HPDE6-E6E7 (cell line): ENCODE results near the gene INO80D.
"Not testable (repeated sequence)": the region's sequence is repeated elsewhere in the genome, so short reads cannot be mapped to it uniquely, and the experiment has no call there.

ENCODE experiments used
- DNase-seq: peaks from one replicate; pipeline ENCODE4 v3.0.0; 2011; ENCODE audit warnings: missing footprints; ENCODE audit errors: extremely low spot score

Gene INO80D, protein sequence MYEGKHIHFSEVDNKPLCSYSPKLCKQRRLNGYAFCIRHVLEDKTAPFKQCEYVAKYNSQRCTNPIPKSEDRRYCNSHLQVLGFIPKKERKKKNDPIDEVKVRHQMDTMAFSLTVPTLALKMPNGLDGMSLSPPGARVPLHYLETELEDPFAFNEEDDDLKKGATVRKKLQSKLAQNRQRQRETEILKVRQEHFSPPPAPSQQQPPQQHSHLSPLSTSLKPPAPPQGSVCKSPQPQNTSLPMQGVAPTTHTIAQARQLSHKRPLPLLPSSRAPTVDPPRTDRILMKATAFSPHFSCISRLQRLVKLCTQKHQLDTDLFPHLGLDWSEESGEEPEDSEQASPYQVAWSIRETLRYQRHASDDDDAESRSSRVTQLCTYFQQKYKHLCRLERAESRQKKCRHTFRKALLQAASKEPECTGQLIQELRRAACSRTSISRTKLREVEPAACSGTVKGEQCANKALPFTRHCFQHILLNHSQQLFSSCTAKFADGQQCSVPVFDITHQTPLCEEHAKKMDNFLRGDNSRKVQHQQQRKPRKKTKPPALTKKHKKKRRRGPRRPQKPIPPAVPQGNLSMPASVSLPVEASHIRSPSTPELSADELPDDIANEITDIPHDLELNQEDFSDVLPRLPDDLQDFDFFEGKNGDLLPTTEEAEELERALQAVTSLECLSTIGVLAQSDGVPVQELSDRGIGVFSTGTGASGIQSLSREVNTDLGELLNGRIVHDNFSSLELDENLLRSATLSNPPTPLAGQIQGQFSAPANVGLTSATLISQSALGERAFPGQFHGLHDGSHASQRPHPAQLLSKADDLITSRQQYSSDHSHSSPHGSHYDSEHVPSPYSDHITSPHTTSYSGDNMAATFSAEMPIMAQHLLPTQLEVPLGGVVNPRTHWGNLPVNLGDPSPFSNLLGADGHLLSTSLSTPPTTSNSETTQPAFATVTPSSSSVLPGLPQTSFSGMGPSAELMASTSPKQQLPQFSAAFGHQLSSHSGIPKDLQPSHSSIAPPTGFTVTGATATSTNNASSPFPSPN

DNA sequence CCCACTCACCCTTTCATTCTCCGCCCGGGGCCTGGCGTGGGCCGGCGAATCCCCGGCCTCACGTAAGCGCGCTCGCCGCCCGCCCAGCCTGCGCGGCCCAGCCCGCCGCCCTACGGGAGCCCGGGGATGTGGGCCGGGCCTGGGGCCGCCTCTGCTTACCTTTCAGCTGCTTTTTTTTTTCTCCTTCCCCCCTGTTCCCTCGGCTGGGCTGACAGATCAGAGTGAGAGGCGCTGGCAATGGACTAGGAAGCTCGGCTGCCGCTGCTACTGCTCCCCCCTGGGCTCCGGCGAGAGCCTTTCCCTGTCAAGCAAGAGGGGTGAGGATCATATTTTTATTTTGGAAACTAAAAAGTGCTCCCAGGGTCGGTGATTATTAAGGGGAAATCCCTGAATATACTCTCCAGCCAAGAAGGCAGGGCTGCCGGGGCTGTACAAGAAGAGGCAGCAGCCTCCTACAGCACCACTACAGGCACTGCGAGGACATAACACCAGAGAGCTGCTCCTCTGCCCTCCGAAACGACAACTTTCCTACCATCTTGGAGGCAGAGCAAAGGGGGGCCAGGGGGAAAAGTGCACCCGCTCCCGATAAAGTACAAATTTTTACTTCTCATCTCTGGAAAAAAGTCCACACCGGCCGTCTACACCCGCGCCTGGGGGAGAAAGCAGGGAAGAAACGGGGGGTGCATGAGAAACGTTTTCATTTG is at the start of gene INO80D:
Gene INO80D (minus strand): TSS at position 433 of the 704 bp plus-strand sequence. CDS start 23,158 bp downstream, outside the sequence.
- DNase-seq, result peak; percentile 81

DNA sequence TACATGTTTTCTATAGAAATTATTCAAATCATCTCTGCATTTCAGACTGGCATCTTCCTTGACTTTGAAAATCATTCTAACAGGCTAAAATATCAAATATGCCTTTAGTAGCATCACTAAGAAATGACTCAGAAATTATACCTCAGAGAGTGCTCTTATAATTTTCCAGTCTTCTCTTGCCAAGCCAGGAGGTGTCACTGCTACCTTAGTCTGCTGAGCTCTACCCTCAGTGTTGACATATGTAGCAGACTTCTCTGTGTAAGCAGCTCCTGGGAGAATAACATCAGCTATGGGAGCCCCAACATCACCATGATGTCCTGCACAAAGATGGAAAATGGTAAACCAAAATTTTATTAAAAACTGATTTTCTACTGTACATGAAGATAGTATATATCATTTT is 41.7 kb upstream of the INO80D start:
- no peak for DNase-seq

DNA sequence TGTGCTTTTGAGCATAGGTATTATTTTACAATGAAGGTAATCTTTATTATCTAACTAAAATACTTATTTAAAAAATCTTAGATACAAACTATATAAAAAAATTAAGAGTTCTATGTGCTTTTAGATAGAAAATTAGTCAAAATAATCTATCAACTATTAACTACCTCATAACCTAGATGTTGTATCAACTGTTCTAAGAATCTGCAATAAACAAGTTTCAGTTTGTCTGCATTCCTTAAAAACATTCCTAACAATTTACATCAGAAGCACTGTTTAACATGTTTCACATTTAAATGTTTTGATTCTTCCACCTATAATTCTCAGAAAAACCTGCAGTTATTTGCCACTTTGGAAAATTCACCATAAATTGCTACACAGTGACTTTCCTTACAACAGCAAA is 39.9 kb upstream of the INO80D start:
- DNase-seq, result no peak

DNA sequence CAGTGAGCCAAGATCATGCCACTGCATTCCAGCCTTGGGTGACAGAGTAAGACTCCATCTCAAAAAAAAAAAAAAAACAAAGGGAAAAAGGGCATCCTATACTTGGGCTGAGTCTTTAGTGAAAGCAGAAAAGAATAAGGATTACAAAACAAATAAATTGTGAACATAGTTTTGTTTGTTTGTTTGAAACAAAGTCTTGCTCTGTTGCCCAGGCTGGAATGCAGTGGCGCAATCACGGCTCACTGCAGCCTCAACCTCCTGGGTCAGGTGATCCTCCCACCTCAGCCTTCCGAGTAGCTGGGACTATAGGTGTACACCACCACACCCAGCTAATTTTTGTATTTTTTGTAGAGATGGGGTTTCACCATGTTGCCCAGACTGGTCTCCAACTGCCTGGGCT is 36.6 kb upstream of the INO80D start:
- DNase-seq, result not testable (repeated sequence)

DNA sequence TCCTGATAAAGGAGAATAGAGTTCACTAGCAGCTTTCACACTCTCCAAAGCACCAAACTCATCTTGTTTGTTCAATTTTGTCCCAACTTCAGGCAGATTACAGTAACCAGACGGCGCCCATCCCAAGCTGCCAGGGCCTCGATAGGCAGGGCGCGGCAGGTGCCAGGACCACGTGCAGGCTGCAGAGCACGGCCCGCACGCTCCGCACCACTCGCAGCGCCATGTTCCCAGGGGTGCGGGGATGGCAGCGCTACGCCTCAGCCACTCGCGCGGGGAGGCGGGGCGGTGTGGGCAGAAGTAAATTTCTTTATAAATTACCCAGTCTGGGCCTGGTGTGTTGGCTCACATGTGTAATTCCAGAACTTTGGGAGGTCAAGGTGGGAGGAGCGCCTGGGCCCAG is 30.3 kb upstream of the INO80D start:
- DNase-seq, result no peak

DNA sequence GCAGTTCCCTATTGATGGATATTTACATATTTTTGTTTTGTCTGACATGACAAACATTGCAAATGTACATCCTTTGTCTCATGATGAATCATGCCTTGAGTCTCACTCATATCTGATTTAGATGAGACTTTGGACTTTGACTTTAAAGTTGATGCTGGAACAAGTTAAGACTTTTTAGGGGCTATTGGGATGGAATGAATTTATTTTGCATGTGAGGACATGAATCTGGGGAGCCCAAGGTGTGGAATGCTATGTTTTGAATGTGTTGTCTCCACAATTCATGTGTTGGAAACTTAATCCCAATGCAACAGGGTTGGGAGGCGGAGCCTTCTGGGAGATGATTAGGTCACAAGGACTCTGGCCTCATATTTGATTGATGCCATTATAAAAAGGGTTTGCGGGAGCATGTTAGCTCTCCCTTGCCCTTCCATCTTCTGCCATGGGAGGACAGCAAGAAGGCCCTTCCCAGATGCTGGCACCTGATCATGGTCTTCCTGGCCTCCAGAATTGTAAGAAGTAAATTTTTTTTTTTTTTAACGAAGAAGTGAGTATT is 29.1 kb upstream of the INO80D start:
- DNase-seq, result no peak

DNA sequence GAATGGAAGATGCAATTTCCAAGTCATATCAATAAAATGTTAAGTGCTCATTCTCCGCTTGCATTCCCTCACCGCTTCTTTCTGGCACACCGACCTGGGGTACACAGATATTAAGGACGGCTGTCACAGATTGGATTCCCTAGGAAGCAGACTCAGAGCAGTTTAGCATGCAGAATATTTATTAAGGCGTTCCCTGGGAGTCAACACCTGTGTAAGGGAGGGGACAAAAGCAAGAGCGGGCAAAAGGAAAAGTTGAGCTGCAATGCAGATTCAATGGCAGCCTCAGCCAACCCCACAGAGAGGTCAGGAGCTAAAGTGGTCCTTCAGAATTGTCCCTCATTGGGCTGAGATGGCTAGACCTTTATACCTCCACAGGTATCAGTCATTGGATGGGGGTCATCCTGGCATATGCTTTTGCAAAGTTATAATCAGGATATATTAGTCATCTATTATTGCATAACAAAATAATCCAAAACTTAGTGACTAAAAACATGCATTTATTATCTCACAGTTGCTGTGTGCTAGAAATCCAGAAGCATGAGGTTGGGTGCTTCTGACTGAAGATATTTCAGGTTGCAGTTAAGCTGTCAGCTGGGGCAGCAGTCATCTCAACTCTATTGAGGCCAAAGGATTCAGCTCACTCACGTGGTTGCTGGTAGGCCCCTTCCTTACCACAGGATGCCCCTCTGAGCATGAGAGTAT is 27.0 kb upstream of the INO80D start:
- DNase-seq, result no peak

DNA sequence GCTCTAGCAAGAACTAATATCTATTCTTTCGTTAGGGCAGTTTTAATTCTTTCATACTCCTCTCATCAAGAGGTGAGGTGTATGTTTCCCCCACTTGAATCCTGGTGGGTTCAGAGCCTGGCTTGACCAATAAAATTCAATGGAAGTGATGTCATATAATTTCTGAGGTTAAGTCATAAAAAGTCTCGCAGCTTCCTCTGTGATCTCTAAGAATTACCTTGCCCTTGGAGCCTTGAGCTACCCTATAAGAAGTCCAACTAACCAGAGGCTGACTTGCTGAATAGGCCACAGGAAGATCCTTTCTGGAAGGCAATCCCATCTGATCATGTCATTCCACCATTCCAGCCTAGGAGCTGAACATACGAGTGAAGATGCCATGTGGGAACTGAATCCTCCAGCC is 26.1 kb upstream of the INO80D start:
- no peak for DNase-seq

DNA sequence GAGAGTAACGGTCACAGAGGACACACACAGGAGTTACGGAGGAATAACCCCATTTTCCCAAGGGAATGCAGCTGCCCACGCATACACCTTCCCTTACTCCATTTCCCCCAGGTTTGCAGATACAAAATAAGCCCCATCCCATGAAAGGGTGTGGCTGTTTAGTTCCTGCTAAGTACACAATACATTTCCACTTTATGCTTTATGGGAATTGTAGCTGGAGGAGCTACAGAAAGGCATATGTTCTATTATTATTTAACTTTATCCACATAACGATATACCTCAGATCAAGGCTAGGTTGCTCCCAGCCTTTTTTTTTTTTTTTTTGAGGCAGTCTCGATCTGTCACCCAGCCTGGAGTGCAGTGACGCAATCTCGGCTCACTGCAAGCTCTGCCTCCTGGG is 22.7 kb upstream of the INO80D start:
- no peak for DNase-seq

DNA sequence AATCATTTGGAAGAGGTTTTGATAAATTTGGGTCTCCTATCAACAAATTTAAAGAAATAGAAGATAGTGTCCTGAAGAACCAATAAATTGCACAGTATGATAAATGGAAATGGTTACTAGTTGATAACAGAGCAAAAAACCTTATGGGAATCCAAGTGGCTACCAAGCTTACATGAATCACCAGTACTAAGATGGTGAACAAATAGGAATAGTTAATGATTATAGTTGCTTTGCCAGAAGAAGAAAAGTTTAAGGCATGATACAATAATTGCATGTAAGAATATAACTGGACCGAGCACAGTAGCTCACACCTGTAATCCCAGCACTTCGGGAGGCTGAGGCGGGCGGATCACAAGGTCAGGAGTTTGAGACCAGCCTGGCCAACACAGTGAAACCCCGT is 19.6 kb upstream of the INO80D start:
- DNase-seq, result no peak

DNA sequence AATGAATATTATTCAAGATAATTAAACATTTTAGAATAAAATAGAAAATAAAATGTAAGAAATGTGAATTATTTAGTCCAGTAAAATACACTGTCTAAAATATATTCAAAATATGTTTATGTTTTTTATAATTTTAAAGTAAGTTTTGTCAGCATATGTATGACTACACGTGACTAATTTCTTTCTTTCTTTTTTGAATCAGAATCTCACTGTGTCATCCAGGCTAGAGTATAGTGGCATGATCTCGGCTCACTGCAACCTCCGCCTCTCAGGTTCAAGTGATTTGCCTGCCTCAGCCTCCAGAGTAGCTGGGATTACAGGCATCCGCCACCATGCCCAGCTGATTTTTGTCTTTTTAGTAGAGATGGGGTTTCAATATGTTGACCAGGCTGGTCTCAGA is 19.1 kb upstream of the INO80D start:
- DNase-seq, result no peak

DNA sequence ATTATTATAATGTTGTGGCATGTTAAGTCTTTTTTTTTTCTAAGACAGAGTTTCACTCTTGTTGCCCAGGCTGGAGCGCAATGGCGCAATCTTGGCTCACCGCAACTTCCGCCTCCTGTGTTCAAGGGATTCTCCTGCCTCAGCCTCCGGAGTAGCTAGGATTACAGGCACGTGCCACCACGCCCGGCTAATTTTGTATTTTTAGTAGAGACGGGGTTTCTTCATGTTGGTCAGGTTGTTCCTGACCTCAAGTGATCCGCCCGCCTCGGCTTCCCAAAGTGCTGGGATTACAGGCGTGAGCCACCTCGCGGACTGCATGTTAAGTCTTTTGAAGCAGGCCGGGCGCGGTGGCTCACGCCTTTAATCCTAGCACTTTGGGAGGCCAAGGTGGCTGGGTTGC is 12.9 kb upstream of the INO80D start:
- DNase-seq, result not testable (repeated sequence)

DNA sequence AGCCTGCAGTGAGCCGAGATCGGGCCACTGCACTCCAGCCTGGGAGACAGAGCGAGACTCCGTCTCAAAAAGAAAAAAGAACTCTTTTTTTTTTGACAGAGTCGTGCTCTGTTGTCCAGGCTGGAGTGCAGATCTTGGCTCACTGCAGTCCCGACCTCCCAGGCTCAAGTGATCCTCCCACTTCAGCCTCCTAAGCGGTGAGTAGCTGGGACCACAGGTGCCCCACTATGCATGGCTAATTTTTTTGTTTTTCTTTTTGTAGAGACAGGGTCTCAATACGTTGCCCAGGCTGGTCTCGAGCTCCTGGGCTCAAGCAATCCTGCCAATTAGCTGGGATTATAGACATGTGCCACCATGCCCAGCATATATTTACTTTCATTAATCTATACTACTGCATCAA is 12.5 kb upstream of the INO80D start:
- no peak for DNase-seq

DNA sequence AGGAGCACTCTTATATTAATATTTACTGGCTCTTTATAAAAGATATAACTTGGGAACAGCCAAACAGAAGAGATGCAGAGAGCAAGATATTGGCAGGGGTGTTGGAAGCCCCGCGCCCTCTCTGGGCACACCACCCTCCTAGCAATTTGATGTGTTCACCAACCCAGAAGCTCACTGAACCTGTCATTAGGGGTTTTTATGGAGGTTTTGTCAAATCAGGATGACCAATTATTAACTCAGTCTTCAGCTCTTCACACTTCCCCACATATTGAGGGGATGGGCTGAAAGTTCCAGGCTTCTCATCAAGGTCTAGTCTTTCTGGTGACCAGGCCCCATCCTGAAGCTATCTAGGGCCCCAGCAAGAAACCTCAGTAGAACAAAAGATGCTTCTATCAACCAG is 10.9 kb upstream of the INO80D start:
- DNase-seq, result no peak

DNA sequence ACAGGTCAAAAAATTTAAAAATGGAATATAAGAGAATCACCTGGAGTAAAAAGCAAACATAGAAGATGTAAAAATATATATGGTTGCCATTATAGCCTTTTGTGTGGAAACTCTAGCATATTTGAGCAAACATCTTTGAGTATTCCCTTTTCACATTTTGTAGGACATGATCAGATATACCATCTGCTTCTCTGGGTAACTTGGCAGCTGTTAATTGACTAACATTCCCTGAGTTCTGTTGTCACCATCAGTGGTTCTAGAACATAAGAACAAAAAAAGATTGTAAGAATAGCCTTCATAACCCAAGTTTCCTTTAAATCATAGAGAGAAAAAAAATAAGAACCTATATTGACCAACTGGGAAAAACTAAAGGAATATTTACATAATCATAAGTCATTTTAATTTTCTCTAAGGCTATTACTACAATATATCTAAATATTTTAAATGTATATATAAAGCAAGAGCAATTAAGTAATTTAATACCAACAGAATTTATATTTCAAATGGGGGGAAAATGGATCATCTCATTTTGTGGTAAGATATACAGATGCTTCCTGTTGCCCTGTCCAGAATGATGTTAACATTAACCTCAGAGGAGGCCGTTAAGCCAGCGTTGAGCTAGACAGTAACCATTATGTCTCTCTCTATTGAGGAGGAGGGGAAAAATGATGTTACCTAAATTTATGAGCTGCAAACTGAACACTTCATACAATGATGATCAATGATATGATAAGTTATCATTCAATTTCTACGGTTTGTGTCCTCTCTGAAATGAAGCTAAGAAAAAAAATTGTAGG is 9.8 kb upstream of the INO80D start:
- DNase-seq, result no peak

DNA sequence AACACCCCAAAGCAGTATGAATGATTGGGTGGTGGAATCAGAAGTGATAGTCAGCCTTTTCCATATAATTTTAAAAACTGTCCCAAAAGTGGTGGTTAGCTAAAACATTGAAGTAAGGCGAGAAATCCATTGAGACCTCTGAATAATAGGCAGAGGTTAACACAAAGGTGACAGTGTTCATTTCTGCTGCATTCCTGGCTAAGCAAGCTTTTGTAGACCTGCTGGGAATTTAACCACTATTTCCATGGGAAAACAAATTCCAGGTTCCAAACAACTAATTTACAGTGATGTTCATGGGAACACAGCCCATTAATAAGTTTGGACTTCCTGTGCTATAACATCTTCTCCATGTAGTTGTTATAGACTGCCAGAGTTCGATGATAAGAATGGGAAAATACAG is 6.3 kb upstream of the INO80D start:
- no peak for DNase-seq

DNA sequence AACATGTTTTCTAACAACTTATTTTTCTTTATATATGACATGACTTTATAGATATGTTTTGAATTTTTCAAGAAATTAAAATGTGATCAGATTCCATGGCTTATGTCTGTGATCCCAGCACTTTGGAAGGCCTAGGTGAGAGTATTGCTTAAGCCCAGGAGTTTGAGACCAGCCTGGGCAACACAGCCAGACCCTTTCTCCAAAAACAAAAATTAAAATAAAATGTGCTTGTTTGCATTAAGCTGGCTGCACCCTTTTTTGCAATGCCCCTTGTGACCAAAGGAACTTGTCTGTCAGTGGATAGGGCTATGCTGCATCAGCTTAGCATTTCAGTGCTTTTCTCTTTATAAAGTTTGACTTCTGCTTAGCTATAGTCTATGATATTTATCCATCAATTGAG is 2.3 kb upstream of the INO80D start:
- DNase-seq, result no peak

DNA sequence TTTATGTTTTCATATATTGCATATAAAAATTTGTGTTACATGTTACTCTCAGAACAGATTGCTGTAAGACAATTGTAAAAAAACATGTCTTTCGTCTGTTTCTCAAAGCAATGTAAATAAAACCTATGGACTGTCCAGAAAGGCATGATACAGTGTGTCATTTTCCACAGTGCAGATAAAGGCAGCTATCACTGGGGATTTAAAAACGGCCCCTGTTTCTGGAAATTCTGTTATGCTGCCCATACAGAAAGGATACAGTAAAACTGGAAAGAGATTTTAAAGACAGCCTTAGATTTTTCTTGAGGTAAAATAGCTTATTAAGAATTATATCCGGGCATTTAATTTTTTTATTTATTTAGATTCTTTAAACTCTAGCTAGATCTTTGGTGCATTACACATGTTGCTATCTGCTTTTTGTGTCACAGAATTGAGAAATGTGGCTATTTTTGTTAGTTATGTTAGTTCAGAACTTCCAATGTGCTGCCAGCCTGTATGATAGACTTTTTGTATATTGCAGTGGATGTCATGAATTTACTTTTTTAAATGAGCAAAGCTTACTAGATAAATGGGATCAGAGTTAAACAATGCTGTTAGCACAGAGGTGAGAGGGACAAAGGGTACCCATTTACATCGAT is 859 bp upstream of the INO80D start:
- DNase-seq, result no peak

DNA sequence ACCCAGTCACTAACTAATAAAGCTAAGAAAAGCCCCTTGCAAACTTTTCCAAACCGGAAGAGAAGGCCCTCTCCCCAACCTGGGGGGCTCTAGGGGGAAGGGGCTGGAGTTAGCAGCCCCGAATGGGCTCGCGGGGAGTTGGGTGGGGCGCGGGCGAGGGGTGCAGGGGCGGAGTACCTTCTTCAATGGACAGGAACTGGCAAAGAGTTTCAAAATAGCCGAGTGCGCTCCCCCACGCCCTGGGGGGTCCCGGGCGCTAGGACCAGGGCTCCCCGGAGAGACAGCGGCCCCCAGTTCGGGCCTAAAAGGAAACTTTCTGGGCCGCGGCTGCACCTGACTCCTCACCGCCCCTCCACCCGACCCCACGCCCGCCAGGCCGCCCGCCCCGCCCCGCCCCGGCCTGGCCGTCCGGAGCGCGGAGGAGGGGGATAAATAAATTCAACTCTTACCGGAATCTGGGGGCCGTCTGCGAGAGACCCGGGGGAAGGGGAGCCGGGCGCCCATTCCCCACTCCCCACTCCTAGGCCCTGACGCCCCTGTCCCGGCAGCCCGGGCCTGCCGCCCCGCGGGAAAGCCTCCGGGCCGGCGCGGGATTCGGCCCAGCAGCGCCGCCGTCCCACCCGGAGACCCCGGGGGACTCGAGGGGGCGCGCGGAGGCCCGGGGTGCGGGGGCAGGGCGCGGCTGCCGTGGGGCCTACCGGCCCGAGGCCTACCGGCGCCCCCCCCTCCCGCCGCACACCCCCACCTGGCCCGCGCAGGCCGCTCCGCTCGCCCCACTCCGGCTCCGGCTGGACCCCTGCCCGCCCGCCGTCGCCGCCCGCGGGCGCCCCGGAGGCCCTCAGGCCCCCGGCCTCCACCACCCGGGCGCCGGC is 868 bp downstream of the INO80D start:
- DNase-seq, result no peak
